Left ventricle myocardium inferior (tissue), 1 donor: ENCODE results near the gene CERS4. TPM values are rescaled to one million over a fixed set of nuclear protein-coding genes. Genes with fewer than 3 reads are reported as not detected.
A peak's percentile ranks its signal among the peaks of the same experiment; 100 is the strongest.

Experiments used
- DNase-seq: peaks from one replicate; pipeline ENCODE4 v3.0.0-alpha.2; 2020
- H3K27ac ChIP-seq: fragments of 200-600 bp; replicated peaks from 2 replicates; pipeline ENCODE4 v1.8.0; 2021
- H3K27me3 ChIP-seq: fragments of 200-600 bp; 2 replicates; pipeline ENCODE4 v1.8.0; 2021; ENCODE audit warnings: low read depth
- H3K36me3 ChIP-seq: fragments of 200-600 bp; 2 replicates; pipeline ENCODE4 v1.8.0; 2021
- H3K4me1 ChIP-seq: fragments of 200-600 bp; 2 replicates; pipeline ENCODE4 v1.8.0; 2021
- H3K4me3 ChIP-seq: fragments of 200-600 bp; 2 replicates; pipeline ENCODE4 v1.8.0; 2021; ENCODE audit warnings: mild to moderate bottlenecking, moderate library complexity
- H3K9me3 ChIP-seq: fragments of 200-600 bp; replicated peaks from 2 replicates; pipeline ENCODE4 v1.8.0; 2021
- CTCF ChIP-seq: fragments of 200-600 bp; IDR thresholded peaks from 2 replicates; pipeline ENCODE4 v1.8.0; 2021; ENCODE audit warnings: antibody characterized with exemption, mild to moderate bottlenecking, borderline replicate concordance
- intact Hi-C: fragments of 100-400 bp; cut with micrococcal nuclease; formaldehyde crosslinking; loops from one replicate; pipeline ENCODE4 v1.11.0; 2022
- total RNA-seq: library from RNA; stranded (reverse); fragmentation: NEBNext Ultra II Directional; extraction: Animal tissue kit (Norgen Biotek cat#: 25700); gene quantifications from one replicate; pipeline ENCODE4 v1.2.1, GENCODE V29; 2021
- donor health status: DM: no; HTN: yes; CAD: no; lungs with severe emphysema.

The CERS4 gene
- total RNA-seq, 1 donor from 2014 or later: 16.5 TPM

GRCh38 chr19:8238251-8238650 lies 29.1 kb downstream of the CERS4 start:
- no peak for TF ChIP-seq CTCF
- no peaks in the 10 kb centered on the region for H3K27me3 ChIP-seq
- H3K36me3 ChIP-seq: peaks cover 5% of the 10 kb centered on the region
- peaks cover 42% of the 10 kb centered on the region for H3K4me1 ChIP-seq
- intact Hi-C loops: no loop called here
- H3K4me3 ChIP-seq: no peak overlapping the region
- no peak for DNase-seq
- H3K9me3 ChIP-seq: peaks cover 9% of the 10 kb centered on the region
- H3K27ac ChIP-seq: peak overlapping the region; percentile 52

- Histone ChIP-seq H3K27me3 (no peaks in the 10 kb centered on the region), H3K4me3 (peak overlapping the region; percentile 50), H3K27ac (peak overlapping the region; percentile 92), H3K36me3 (peaks cover 8% of the 10 kb centered on the region), H3K4me1 (peaks cover 50% of the 10 kb centered on the region), H3K9me3 (peaks cover 18% of the 10 kb centered on the region)
- DNase-seq: no peak
- intact Hi-C loops: no loop called here
- TF ChIP-seq CTCF: no peak
Measured at GRCh38 chr19:8239528-8240273, 30.5 kb downstream of the CERS4 start.

GRCh38 chr19:8240274-8241229 lies 31.4 kb downstream of the CERS4 start:
- peak; percentile 89 for DNase-seq
- TF ChIP-seq CTCF: no peak
- H3K4me1 ChIP-seq: peaks cover 50% of the 10 kb centered on the region
- H3K9me3 ChIP-seq: peaks cover 18% of the 10 kb centered on the region
- intact Hi-C loops: no loop called here
- H3K4me3 ChIP-seq: peak overlapping the region; percentile 50
- H3K36me3 ChIP-seq: peaks cover 8% of the 10 kb centered on the region
- no peaks in the 10 kb centered on the region for H3K27me3 ChIP-seq
- peak overlapping the region; percentile 92 for H3K27ac ChIP-seq

GRCh38 chr19:8241646-8242045 lies 32.5 kb downstream of the CERS4 start:
- no peak overlapping the region for H3K4me3 ChIP-seq
- H3K36me3 ChIP-seq: peaks cover 8% of the 10 kb centered on the region
- intact Hi-C loops: no loop called here
- no peaks in the 10 kb centered on the region for H3K27me3 ChIP-seq
- DNase-seq: no peak
- H3K27ac ChIP-seq: peak overlapping the region; percentile 92
- peaks cover 50% of the 10 kb centered on the region for H3K4me1 ChIP-seq
- TF ChIP-seq CTCF: no peak
- H3K9me3 ChIP-seq: peaks cover 18% of the 10 kb centered on the region

GRCh38 chr19:8242211-8242821 lies 33.1 kb downstream of the CERS4 start:
- no peak for DNase-seq
- TF ChIP-seq CTCF: no peak

More at GRCh38 chr19:8242211-8242821, 33.1 kb downstream of the CERS4 start:
- Histone ChIP-seq H3K36me3 (peaks cover 8% of the 10 kb centered on the region), H3K9me3 (peaks cover 18% of the 10 kb centered on the region), H3K4me1 (peaks cover 50% of the 10 kb centered on the region), H3K27me3 (no peaks in the 10 kb centered on the region), H3K27ac (peak overlapping the region; percentile 92), H3K4me3 (no peak overlapping the region)
- intact Hi-C loops: no loop called here
